Panc1 (cell line): Measurements from ENCODE around the gene SH3BGR. TPM values are rescaled to one million over a fixed set of nuclear protein-coding genes. Genes with fewer than 3 reads are reported as not detected.

ENCODE experiments used
- ATAC-seq: fragments of 200-7000 bp; cut with Tn5 transposase; 2 replicates; pipeline ENCODE4 v1.9.1; 2020; ENCODE audit warnings: mild to moderate bottlenecking, moderate library complexity
- BruUV-seq: library from RNA; stranded (reverse); fragments of 400-500 nt; replicated peaks from 2 replicates; lab custom pipeline; 2021; lab: Mats Ljungman, UMichigan
- CTCF ChIA-PET: fragments of 300-600 bp; sonication (Branson Sonifier 250); formaldehyde crosslinking; loops from one replicate; lab custom pipeline; 2022; ENCODE audit warnings: antibody characterized with exemption; lab: Charles Lee
- POLR2A ChIA-PET: fragments of 300-600 bp; sonication (Branson Sonifier 250); formaldehyde crosslinking; loops from one replicate; lab custom pipeline; 2022; ENCODE audit warnings: antibody characterized with exemption; lab: Charles Lee
- DNase-seq: peaks from one replicate; pipeline ENCODE4 v3.0.0-alpha.2; 2010; ENCODE audit warnings: low read depth, low spot score
- H3K27ac ChIP-seq: 2 replicates; pipeline ENCODE4 v1.5.1; 2011; ENCODE audit warnings: mild to moderate bottlenecking, low read length, inconsistent platforms
- H3K27me3 ChIP-seq: fragments of 200-500 bp; sonication (Bioruptor generic); 2 replicates; pipeline ENCODE4 v1.6.0; 2014; ENCODE audit warnings: low read length, inconsistent platforms; ENCODE audit not compliant: control insufficient read depth, insufficient read depth
- H3K36me3 ChIP-seq: fragments of 200-500 bp; sonication (Bioruptor generic); 2 replicates; pipeline ENCODE4 v1.5.1; 2014; ENCODE audit warnings: inconsistent platforms, mild to moderate bottlenecking, low read length, moderate library complexity; ENCODE audit not compliant: control insufficient read depth, insufficient read depth
- H3K4me1 ChIP-seq: 2 replicates; pipeline ENCODE4 v1.5.1; 2011; ENCODE audit warnings: inconsistent platforms, mild to moderate bottlenecking, low read length, moderate library complexity; ENCODE audit not compliant: control insufficient read depth, insufficient read depth
- H3K4me3 ChIP-seq, 2 experiments: 2 replicates each; pipeline ENCODE4 v1.5.1; 2011 to 2012; ENCODE audit warnings: low read depth in 2 of 2, low read length in 2 of 2, mild to moderate bottlenecking in 2 of 2, inconsistent platforms in 1 of 2, moderate library complexity in 1 of 2
- H3K9me3 ChIP-seq: fragments of 200-500 bp; sonication (Bioruptor generic); 2 replicates; pipeline ENCODE4 v1.5.1; 2014; ENCODE audit warnings: low read depth, mild to moderate bottlenecking, inconsistent platforms, low read length, moderate library complexity; ENCODE audit not compliant: control insufficient read depth, insufficient read depth
- CTCF ChIP-seq: fragments of 450-650 bp; IDR thresholded peaks from 2 replicates; pipeline ENCODE4 v1.5.1; 2017; ENCODE audit warnings: mild to moderate bottlenecking
- POLR2AphosphoS5 ChIP-seq: IDR thresholded peaks from 2 replicates; pipeline ENCODE4 v1.6.1; 2012; ENCODE audit warnings: mild to moderate bottlenecking, low read depth, low read length, moderate library complexity
- REST ChIP-seq, 2 experiments: IDR thresholded peaks; 2 replicates each; pipeline ENCODE4 v1.6.1; 2011 to 2012; ENCODE audit warnings: low read depth in 2 of 2, control low read depth in 1 of 2, low read length in 1 of 2, mild to moderate bottlenecking in 1 of 2, moderate library complexity in 1 of 2; ENCODE audit not compliant: insufficient read depth in 1 of 2
- SIN3A ChIP-seq: IDR thresholded peaks from 2 replicates; pipeline ENCODE4 v1.6.1; 2012; ENCODE audit warnings: low read depth, mild to moderate bottlenecking, low read length, moderate library complexity, borderline replicate concordance; ENCODE audit not compliant: insufficient read depth
- TCF7L2 ChIP-seq: IDR thresholded peaks from 2 replicates; pipeline ENCODE4 v1.6.1; 2011; ENCODE audit warnings: mild to moderate bottlenecking, low read depth, low read length, inconsistent platforms
- in situ Hi-C: cut with HindIII; loops from 2 replicates; pipeline ENCODE4 v1.10.0; 2016; ENCODE audit warnings: low sequenced_read_pairs, low pct_unique_long_range_greater_than_20kb
- intact Hi-C: fragments of 100-400 bp; cut with micrococcal nuclease; formaldehyde crosslinking; loops from one replicate; pipeline ENCODE4 v1.10.0; 2022; ENCODE audit not compliant: unreplicated experiment
- total RNA-seq: library from RNA; stranded (reverse); gene quantifications from one replicate; pipeline ENCODE4 v1.2.1, GENCODE V29; 2021; ENCODE audit not compliant: unreplicated experiment

Gene SH3BGR
- total RNA-seq, 1 experiment from 2014 or later: 1.7 TPM

- intact Hi-C loops (no loop called here), in situ Hi-C loops (no loop called here)
- Histone ChIP-seq H3K9me3 (no peaks in the 10 kb centered on the region), H3K36me3 (no peaks in the 10 kb centered on the region), H3K27me3 (no peaks in the 10 kb centered on the region), H3K4me3 (no peak overlapping the region), H3K27ac (no peak overlapping the region), H3K4me1 (no peaks in the 10 kb centered on the region)
- DNase-seq (no peak), ATAC-seq (no peak)
- no peak for TF ChIP-seq POLR2AphosphoS5
- no peak for TF ChIP-seq SIN3A
- no peak for TF ChIP-seq REST (IDR thresholded peaks at IDR 0.05; ENCODE audit: insufficient read depth in 1 of 2, low read depth in 2 of 2, low read length in 1 of 2)
- no peak for TF ChIP-seq TCF7L2
- TF ChIP-seq CTCF: no peak
- ChIA-PET POLR2A (interaction anchor here (0.6 kb wide), 1 partner anchor 48 kb away, joined by 3 read pairs; no protein-coding TSS in a partner anchor), CTCF (no interaction called here)
- BruUV-seq: no TSS peak
Measured at GRCh38 chr21:39479164-39479813, 27.5 kb downstream of the SH3BGR start.

GRCh38 chr21:39479814-39480182 is 28.0 kb downstream of the SH3BGR start:
- ChIA-PET CTCF (no interaction called here), POLR2A (no interaction called here)
- no peaks in the 10 kb centered on the region for H3K4me1 ChIP-seq
- H3K4me3 ChIP-seq: no peak overlapping the region
- H3K9me3 ChIP-seq: no peaks in the 10 kb centered on the region
- H3K27me3 ChIP-seq: no peaks in the 10 kb centered on the region
- DNase-seq: no peak
- no TSS peak for BruUV-seq
- H3K36me3 ChIP-seq: no peaks in the 10 kb centered on the region
- intact Hi-C loops (no loop called here), in situ Hi-C loops (no loop called here)
- H3K27ac ChIP-seq: no peak overlapping the region
- no peak for TF ChIP-seq SIN3A
- TF ChIP-seq POLR2AphosphoS5: no peak
- no peak for TF ChIP-seq REST (IDR thresholded peaks at IDR 0.05; ENCODE audit: insufficient read depth in 1 of 2, low read depth in 2 of 2, low read length in 1 of 2)
- TF ChIP-seq CTCF: no peak
- no peak for TF ChIP-seq TCF7L2
- ATAC-seq: no peak
